Colonic mucosa (tissue), 4 donors: Measurements from ENCODE around the gene C19orf73. TPM values are rescaled to one million over a fixed set of nuclear protein-coding genes. Genes with fewer than 3 reads are reported as not detected.

Experiments used
- DNase-seq: peaks from one replicate; pipeline ENCODE4 v3.0.0-alpha.2; 2020
- H3K27ac ChIP-seq: fragments of 200-600 bp; one replicate; pipeline ENCODE4 v1.8.0; 2021
- H3K27me3 ChIP-seq: fragments of 200-600 bp; one replicate; pipeline ENCODE4 v1.8.0; 2021
- H3K36me3 ChIP-seq: fragments of 200-600 bp; one replicate; pipeline ENCODE4 v1.8.0; 2021
- H3K4me1 ChIP-seq: fragments of 200-600 bp; one replicate; pipeline ENCODE4 v1.8.0; 2021; ENCODE audit warnings: mild to moderate bottlenecking
- H3K4me3 ChIP-seq: fragments of 200-600 bp; one replicate; pipeline ENCODE4 v1.8.0; 2021
- H3K9ac ChIP-seq, 2 donors: one replicate each; pipeline ENCODE4 v1.7.0; 2013; ENCODE audit warnings: control low read depth in 2 of 2, low read depth in 2 of 2, low read length in 2 of 2
- H3K9me3 ChIP-seq: fragments of 200-600 bp; one replicate; pipeline ENCODE4 v1.8.0; 2021
- CTCF ChIP-seq: fragments of 200-600 bp; IDR thresholded peaks from one replicate; pipeline ENCODE4 v1.8.0; 2022; ENCODE audit warnings: antibody characterized with exemption, mild to moderate bottlenecking
- intact Hi-C: fragments of 100-400 bp; cut with DNase I; formaldehyde crosslinking; loops from one replicate; pipeline ENCODE4 v1.14.1; 2022
- total RNA-seq, 2 donors: library from RNA; stranded (reverse); fragmentation: NEBNext Ultra II Directional in 1 of 2; extraction: Animal tissue kit (Norgen Biotek cat#: 25700) in 1 of 2; gene quantifications; one replicate each; pipeline ENCODE4 v1.2.1, GENCODE V29; 2021
- donor health status: healthy.
- donor health status: DM: no; HTN: no; CAD: no.
- donor health status: DM: no; HTN: no; CAD: no.

Gene C19orf73
- total RNA-seq, 2 donors from 2014 or later = 3.5 to 4.8 TPM

- Histone ChIP-seq H3K4me1 (no peaks in the 10 kb centered on the region), H3K4me3 (peak overlapping the region; percentile 23), H3K27me3 (no peaks in the 10 kb centered on the region), H3K9ac (peak overlapping the region in 1 of 2 donors; percentile 51), H3K9me3 (no peaks in the 10 kb centered on the region), H3K27ac (no peak overlapping the region), H3K36me3 (no peaks in the 10 kb centered on the region)
- DNase-seq = peak; percentile 89
- intact Hi-C loops = loop anchor here (5.0 kb wide), 2 partner anchors 48 to 57 kb away; no protein-coding TSS in a partner anchor
- TF ChIP-seq CTCF = peak; percentile 89
Observed at GRCh38 chr19:49145573-49146407, 26.8 kb upstream of the C19orf73 start.

GRCh38 chr19:49142866-49143335 lies 24.0 kb upstream of the C19orf73 start:
- H3K9ac ChIP-seq = peak overlapping the region; percentile 34 to 60
- TF ChIP-seq CTCF = no peak
- intact Hi-C loops = no loop called here

DNA sequence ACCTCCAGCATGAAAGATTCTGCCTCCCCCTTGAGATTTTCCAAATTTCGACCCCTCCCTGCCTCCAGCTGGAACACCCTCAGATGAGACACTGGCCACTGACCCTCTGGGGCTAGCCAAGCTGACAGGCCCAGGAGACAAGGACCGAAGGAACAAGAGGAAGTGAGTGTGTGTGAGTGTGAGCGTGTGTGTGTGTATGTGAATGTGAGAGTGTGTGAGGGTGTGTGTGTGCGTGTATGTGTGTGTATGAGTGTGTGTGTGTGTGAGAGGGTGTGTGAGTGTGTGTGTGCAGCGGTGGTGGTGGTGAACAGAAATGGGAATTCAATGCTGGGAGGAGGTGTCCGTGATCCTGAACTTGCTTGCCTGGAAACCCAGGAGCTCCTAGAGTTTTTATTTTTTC lies 22.4 kb upstream of the C19orf73 start:
- TF ChIP-seq CTCF = no peak
- intact Hi-C loops = no loop called here
- no peak overlapping the region for H3K9ac ChIP-seq
- H3K9me3 ChIP-seq = no peaks in the 10 kb centered on the region
- H3K27ac ChIP-seq = no peak overlapping the region
- no peaks in the 10 kb centered on the region for H3K4me1 ChIP-seq
- no peaks in the 10 kb centered on the region for H3K27me3 ChIP-seq
- no peaks in the 10 kb centered on the region for H3K36me3 ChIP-seq
- DNase-seq = no peak
- no peak overlapping the region for H3K4me3 ChIP-seq

More at GRCh38 chr19:49142866-49143335, 24.0 kb upstream of the C19orf73 start:
- H3K36me3 ChIP-seq = no peaks in the 10 kb centered on the region
- H3K4me1 ChIP-seq = no peaks in the 10 kb centered on the region
- no peak overlapping the region for H3K27ac ChIP-seq
- DNase-seq = peak; percentile 92
- H3K4me3 ChIP-seq = peak overlapping the region; percentile 28
- no peaks in the 10 kb centered on the region for H3K27me3 ChIP-seq
- H3K9me3 ChIP-seq = no peaks in the 10 kb centered on the region

DNA sequence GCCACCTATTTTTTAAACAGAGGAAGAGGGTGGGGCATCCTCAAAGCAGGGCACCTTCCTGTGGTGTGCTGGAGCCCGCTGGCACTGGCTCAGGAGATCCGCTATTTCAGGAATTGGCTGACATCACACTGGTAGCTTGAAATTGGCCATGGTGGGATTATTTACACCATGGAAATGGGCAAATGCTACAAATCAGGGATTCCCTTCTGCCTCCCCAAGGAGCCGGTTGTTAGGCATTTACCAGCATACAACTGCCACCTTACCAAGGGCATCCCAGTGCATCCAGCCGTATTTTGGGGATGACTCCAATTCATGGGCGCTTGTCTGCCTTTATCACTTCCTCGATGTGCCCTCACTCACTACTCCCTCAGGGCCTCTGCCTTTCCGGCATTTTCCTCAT lies 22.0 kb upstream of the C19orf73 start:
- H3K9me3 ChIP-seq = no peaks in the 10 kb centered on the region
- H3K27me3 ChIP-seq = no peaks in the 10 kb centered on the region
- H3K9ac ChIP-seq = no peak overlapping the region
- DNase-seq = no peak
- H3K4me3 ChIP-seq = no peak overlapping the region
- TF ChIP-seq CTCF = no peak
- no peaks in the 10 kb centered on the region for H3K4me1 ChIP-seq
- intact Hi-C loops = no loop called here
- H3K36me3 ChIP-seq = no peaks in the 10 kb centered on the region
- no peak overlapping the region for H3K27ac ChIP-seq

DNA sequence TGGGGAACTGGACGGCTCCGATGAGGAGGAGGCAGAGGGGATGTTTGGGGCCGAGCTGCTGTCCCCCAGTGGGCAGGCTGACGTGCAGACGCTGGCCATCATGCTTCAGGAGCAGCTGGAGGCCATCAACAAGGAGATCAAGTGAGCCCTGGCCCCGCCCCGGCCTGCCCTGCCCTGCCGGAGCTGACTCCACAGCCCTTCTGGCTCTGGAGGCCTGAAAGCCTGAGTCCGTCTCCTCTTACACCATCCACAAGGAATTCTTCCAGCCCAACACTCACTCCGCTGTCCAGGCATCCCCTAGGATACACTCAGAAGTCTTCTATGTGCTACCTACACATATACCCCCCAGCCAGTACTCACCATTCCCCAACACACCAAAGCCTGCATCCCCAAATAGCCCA lies 17.8 kb upstream of the C19orf73 start:
- no peaks in the 10 kb centered on the region for H3K9me3 ChIP-seq
- no peak overlapping the region for H3K4me3 ChIP-seq
- no peak for TF ChIP-seq CTCF
- no peaks in the 10 kb centered on the region for H3K27me3 ChIP-seq
- no peak overlapping the region for H3K9ac ChIP-seq
- intact Hi-C loops = no loop called here
- no peaks in the 10 kb centered on the region for H3K4me1 ChIP-seq
- no peaks in the 10 kb centered on the region for H3K36me3 ChIP-seq
- DNase-seq = peak; percentile 61
- peak overlapping the region; percentile 48 for H3K27ac ChIP-seq
